GM12891 (cell line): ENCODE results near the gene CDH15.

Experiments
- DNase-seq: peaks from one replicate; pipeline ENCODE4 v3.0.0; 2011; ENCODE audit warnings: low spot score; ENCODE audit not compliant: insufficient read length
- FAIRE-seq: peaks from 2 replicates; lab custom pipeline; 2011; peaks lifted over from hg19 to GRCh38; lab: Jason Lieb, UNC
- PAX5 ChIP-seq: IDR thresholded peaks from 2 replicates; pipeline ENCODE4 v1.6.1; 2011; ENCODE audit warnings: low read length, moderate library complexity, mild to moderate bottlenecking; ENCODE audit not compliant: insufficient read depth, severe bottlenecking
- POLR2A ChIP-seq: IDR thresholded peaks from 2 replicates; pipeline ENCODE4 v1.6.1; 2011; ENCODE audit warnings: low read depth, low read length, control low read depth
- POLR2AphosphoS5 ChIP-seq: IDR thresholded peaks from 2 replicates; pipeline ENCODE4 v1.6.1; 2011; ENCODE audit warnings: low read depth, low read length, control low read depth
- POU2F2 ChIP-seq: IDR thresholded peaks from 2 replicates; pipeline ENCODE4 v1.6.1; 2011; ENCODE audit warnings: low read depth, mild to moderate bottlenecking, control low read depth, low read length, moderate library complexity
- SPI1 ChIP-seq: IDR thresholded peaks from 2 replicates; pipeline ENCODE4 v1.6.1; 2011; ENCODE audit warnings: low read depth, low read length, control low read depth
- TAF1 ChIP-seq: IDR thresholded peaks from 2 replicates; pipeline ENCODE4 v1.6.1; 2011; ENCODE audit warnings: low read depth, low read length, control low read depth

CDH15 gene

GRCh38 chr16:89244754-89245153 lies 73.2 kb downstream of the CDH15 start:
- no peak for FAIRE-seq
- TF ChIP-seq POU2F2 (no peak), POLR2AphosphoS5 (no peak), SPI1 (no peak), PAX5 (no peak), TAF1 (no peak), POLR2A (no peak)
- no peak for DNase-seq
